Measurements from ENCODE around the gene SPECC1L.

GRCh38 chr22:24444251-24444650 lies 173.6 kb downstream of the SPECC1L start:
- TF ChIP-seq FOXM1 (IDR thresholded peaks at IDR 0.05; ENCODE audit: low read depth, low read length) = no peak
- no peak for TF ChIP-seq CTCF (IDR thresholded peaks at IDR 0.05 in 2 of 3, conservative IDR thresholded peaks at IDR 0.05 in 1 of 3; ENCODE audit: control insufficient read depth in 2 of 3, extremely low read depth in 1 of 3, insufficient read depth in 1 of 3, low read depth in 3 of 3, low read length in 3 of 3)
- TF ChIP-seq USF1 (IDR thresholded peaks at IDR 0.05; ENCODE audit: borderline replicate concordance, extremely low read length, insufficient read depth, low read depth, low read length) = no peak
- TF ChIP-seq MXI1 (IDR thresholded peaks at IDR 0.05; ENCODE audit: low read depth, low read length) = no peak
